Measurements from ENCODE around the gene DPP7.

DNA sequence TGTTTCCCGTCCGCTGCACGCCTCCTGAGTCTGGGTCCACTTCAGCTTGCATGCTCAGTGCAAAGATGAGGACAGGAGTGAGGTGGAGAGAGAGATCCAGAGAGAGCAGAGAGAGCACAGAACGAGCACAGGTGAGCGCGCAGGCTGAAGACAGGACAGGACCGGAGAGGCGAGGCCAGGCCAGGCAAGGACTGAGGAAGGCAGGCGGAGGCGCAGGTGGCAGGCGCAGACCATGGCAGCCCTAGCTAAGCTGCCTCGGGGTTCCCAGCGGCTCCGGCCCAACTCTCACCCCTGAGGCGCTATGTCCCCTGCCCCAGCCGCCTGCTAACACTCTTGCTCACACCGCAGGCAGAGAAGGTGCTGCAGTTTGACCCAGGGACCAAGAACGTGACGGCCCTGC lies 34.1 kb upstream of the DPP7 start:
- TF ChIP-seq, protein P1, sequence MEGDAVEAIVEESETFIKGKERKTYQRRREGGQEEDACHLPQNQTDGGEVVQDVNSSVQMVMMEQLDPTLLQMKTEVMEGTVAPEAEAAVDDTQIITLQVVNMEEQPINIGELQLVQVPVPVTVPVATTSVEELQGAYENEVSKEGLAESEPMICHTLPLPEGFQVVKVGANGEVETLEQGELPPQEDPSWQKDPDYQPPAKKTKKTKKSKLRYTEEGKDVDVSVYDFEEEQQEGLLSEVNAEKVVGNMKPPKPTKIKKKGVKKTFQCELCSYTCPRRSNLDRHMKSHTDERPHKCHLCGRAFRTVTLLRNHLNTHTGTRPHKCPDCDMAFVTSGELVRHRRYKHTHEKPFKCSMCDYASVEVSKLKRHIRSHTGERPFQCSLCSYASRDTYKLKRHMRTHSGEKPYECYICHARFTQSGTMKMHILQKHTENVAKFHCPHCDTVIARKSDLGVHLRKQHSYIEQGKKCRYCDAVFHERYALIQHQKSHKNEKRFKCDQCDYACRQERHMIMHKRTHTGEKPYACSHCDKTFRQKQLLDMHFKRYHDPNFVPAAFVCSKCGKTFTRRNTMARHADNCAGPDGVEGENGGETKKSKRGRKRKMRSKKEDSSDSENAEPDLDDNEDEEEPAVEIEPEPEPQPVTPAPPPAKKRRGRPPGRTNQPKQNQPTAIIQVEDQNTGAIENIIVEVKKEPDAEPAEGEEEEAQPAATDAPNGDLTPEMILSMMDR (IDR thresholded peaks at IDR 0.05) = no peak
- TF ChIP-seq POLR2A (IDR thresholded peaks at IDR 0.05) = no peak
- TF ChIP-seq POLR2AphosphoS5 (IDR thresholded peaks at IDR 0.05) = no peak
- no peak for TF ChIP-seq EP300 (IDR thresholded peaks at IDR 0.05)

Measured in suprapubic skin (tissue), 4 donors.